DOHH2 (cell line): ENCODE measurements around the gene DNAAF9.

ENCODE experiments used
- EZH2phosphoT487 ChIP-seq: fragments of 200-600 bp; sonication (generic); IDR thresholded peaks from 2 replicates; pipeline ENCODE4 v1.6.1; 2017; ENCODE audit warnings: borderline replicate concordance, mild to moderate bottlenecking, antibody characterized with exemption, low read length, moderate library complexity, mixed read lengths
- TF ChIP-seq, protein P1 (sequence below): fragments of 200-600 bp; sonication (generic); IDR thresholded peaks from one replicate; pipeline ENCODE4 v1.5.1; 2014; ENCODE audit warnings: antibody characterized with exemption, mild to moderate bottlenecking, low read depth, low read length; ENCODE audit not compliant: poor library complexity, severe bottlenecking

DNA sequence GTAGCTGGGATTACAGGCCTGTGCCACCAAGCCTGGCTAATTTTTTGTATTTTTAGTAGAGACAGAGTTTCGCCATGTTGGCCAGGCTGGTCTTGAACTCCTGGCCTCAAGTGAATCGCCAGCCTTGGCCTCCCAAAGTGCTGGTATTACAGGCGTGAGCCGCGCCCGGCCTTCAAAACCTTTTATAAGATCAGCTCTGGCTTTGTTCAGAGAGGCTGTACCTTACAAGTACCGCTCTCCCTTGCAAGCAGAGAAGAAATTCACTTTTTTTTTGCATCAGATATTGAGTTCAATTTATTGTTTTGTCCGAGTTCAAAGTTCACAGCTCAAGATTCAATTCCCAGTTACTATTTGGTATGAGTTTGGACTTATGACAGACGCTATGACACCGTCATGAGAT, 1.9 kb upstream of the DNAAF9 start:
- TF ChIP-seq, protein P1, sequence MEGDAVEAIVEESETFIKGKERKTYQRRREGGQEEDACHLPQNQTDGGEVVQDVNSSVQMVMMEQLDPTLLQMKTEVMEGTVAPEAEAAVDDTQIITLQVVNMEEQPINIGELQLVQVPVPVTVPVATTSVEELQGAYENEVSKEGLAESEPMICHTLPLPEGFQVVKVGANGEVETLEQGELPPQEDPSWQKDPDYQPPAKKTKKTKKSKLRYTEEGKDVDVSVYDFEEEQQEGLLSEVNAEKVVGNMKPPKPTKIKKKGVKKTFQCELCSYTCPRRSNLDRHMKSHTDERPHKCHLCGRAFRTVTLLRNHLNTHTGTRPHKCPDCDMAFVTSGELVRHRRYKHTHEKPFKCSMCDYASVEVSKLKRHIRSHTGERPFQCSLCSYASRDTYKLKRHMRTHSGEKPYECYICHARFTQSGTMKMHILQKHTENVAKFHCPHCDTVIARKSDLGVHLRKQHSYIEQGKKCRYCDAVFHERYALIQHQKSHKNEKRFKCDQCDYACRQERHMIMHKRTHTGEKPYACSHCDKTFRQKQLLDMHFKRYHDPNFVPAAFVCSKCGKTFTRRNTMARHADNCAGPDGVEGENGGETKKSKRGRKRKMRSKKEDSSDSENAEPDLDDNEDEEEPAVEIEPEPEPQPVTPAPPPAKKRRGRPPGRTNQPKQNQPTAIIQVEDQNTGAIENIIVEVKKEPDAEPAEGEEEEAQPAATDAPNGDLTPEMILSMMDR: no peak
- TF ChIP-seq EZH2phosphoT487: no peak
